SJCRH30 (cell line): ENCODE data around the gene EPHA6. TPM values are rescaled to one million over a fixed set of nuclear protein-coding genes. Genes with fewer than 3 reads are reported as not detected.
A peak's percentile ranks its signal among the peaks of the same experiment; 100 is the strongest.

Experiments used
- DNase-seq, 2 experiments: peaks; one replicate each; pipeline ENCODE4 v3.0.0-alpha.2; 2015 to 2020
- H3K27ac ChIP-seq: fragments of 250-450 bp; sonication (Bioruptor Pico); 2 replicates; pipeline ENCODE4 v1.5.1; 2020; ENCODE audit warnings: mild to moderate bottlenecking, moderate library complexity
- H3K27me3 ChIP-seq: fragments of 250-450 bp; sonication (Bioruptor Pico); 2 replicates; pipeline ENCODE4 v1.5.1; 2020; ENCODE audit warnings: mild to moderate bottlenecking, moderate library complexity
- H3K36me3 ChIP-seq: fragments of 250-450 bp; sonication (Bioruptor Pico); 2 replicates; pipeline ENCODE4 v1.5.1; 2020; ENCODE audit warnings: mild to moderate bottlenecking, moderate library complexity
- H3K4me1 ChIP-seq: fragments of 250-450 bp; sonication (Bioruptor Pico); 2 replicates; pipeline ENCODE4 v1.5.1; 2020; ENCODE audit warnings: mild to moderate bottlenecking, moderate library complexity
- H3K4me3 ChIP-seq: fragments of 250-450 bp; sonication (Bioruptor Pico); 2 replicates; pipeline ENCODE4 v1.5.1; 2020; ENCODE audit warnings: mild to moderate bottlenecking, moderate library complexity
- H3K9me3 ChIP-seq: fragments of 250-450 bp; sonication (Bioruptor Pico); replicated peaks from 2 replicates; pipeline ENCODE4 v1.5.1; 2020; ENCODE audit warnings: mild to moderate bottlenecking, moderate library complexity
- total RNA-seq: library from RNA; depleted of rRNA; stranded (reverse); fragments of >200 nt; shearing (Covaris generic); gene quantifications from 2 replicates; pipeline ENCODE4 v1.2.3, GENCODE V29; 2014

The EPHA6 gene
- total RNA-seq, 1 experiment from 2014 or later = not detected

- Histone ChIP-seq H3K4me1 (no peaks in the 10 kb centered on the region), H3K27me3 (no peaks in the 10 kb centered on the region), H3K9me3 (no peaks in the 10 kb centered on the region), H3K36me3 (no peaks in the 10 kb centered on the region), H3K27ac (no peak overlapping the region), H3K4me3 (no peak overlapping the region)
- no peak for DNase-seq
Measured at GRCh38 chr3:97125902-97126499, 311.6 kb downstream of the EPHA6 start.

GRCh38 chr3:97131476-97131875, 317.1 kb downstream of the EPHA6 start:
- H3K27ac ChIP-seq = no peak overlapping the region
- no peaks in the 10 kb centered on the region for H3K4me1 ChIP-seq
- H3K4me3 ChIP-seq = no peak overlapping the region
- peak in 1 of 2 experiments; percentile 17 for DNase-seq
- no peaks in the 10 kb centered on the region for H3K9me3 ChIP-seq
- no peaks in the 10 kb centered on the region for H3K27me3 ChIP-seq
- H3K36me3 ChIP-seq = no peaks in the 10 kb centered on the region

- no peaks in the 10 kb centered on the region for H3K36me3 ChIP-seq
- no peaks in the 10 kb centered on the region for H3K4me1 ChIP-seq
- H3K27me3 ChIP-seq = no peaks in the 10 kb centered on the region
- no peaks in the 10 kb centered on the region for H3K9me3 ChIP-seq
- no peak overlapping the region for H3K4me3 ChIP-seq
- DNase-seq = peak; percentile 12 to 39
- no peak overlapping the region for H3K27ac ChIP-seq
Measured at GRCh38 chr3:97138914-97139541, 324.6 kb downstream of the EPHA6 start.

- Histone ChIP-seq H3K4me3 (no peak overlapping the region), H3K9me3 (no peaks in the 10 kb centered on the region), H3K4me1 (no peaks in the 10 kb centered on the region), H3K27me3 (no peaks in the 10 kb centered on the region), H3K36me3 (no peaks in the 10 kb centered on the region), H3K27ac (no peak overlapping the region)
- no peak for DNase-seq
Measured at GRCh38 chr3:97148931-97149330, 334.5 kb downstream of the EPHA6 start.

- DNase-seq = no peak
- no peak overlapping the region for H3K4me3 ChIP-seq
- no peaks in the 10 kb centered on the region for H3K27me3 ChIP-seq
- no peak overlapping the region for H3K27ac ChIP-seq
- no peaks in the 10 kb centered on the region for H3K4me1 ChIP-seq
- H3K36me3 ChIP-seq = no peaks in the 10 kb centered on the region
- H3K9me3 ChIP-seq = no peaks in the 10 kb centered on the region
Measured at GRCh38 chr3:97161169-97161568, 346.8 kb downstream of the EPHA6 start.

- H3K27ac ChIP-seq = no peak overlapping the region
Measured at GRCh38 chr3:97177242-97177641, 362.8 kb downstream of the EPHA6 start.

GRCh38 chr3:97181704-97182103, 367.3 kb downstream of the EPHA6 start:
- Histone ChIP-seq H3K27ac (no peak overlapping the region), H3K36me3 (no peaks in the 10 kb centered on the region), H3K27me3 (no peaks in the 10 kb centered on the region), H3K4me1 (no peaks in the 10 kb centered on the region), H3K9me3 (no peaks in the 10 kb centered on the region), H3K4me3 (no peak overlapping the region)
- DNase-seq = no peak

More at GRCh38 chr3:97177242-97177641, 362.8 kb downstream of the EPHA6 start:
- no peaks in the 10 kb centered on the region for H3K9me3 ChIP-seq
- H3K4me1 ChIP-seq = no peaks in the 10 kb centered on the region
- H3K36me3 ChIP-seq = no peaks in the 10 kb centered on the region
- H3K4me3 ChIP-seq = no peak overlapping the region
- DNase-seq = no peak
- H3K27me3 ChIP-seq = no peaks in the 10 kb centered on the region

GRCh38 chr3:97187771-97188170, 373.4 kb downstream of the EPHA6 start:
- Histone ChIP-seq H3K27ac (no peak overlapping the region), H3K4me3 (no peak overlapping the region), H3K36me3 (no peaks in the 10 kb centered on the region), H3K9me3 (no peaks in the 10 kb centered on the region), H3K4me1 (no peaks in the 10 kb centered on the region), H3K27me3 (no peaks in the 10 kb centered on the region; the same call in 1 of the 2 replicates)
- DNase-seq = no peak

- no peak overlapping the region for H3K4me3 ChIP-seq
- H3K9me3 ChIP-seq = no peaks in the 10 kb centered on the region
- H3K4me1 ChIP-seq = no peaks in the 10 kb centered on the region
- H3K27ac ChIP-seq = no peak overlapping the region
- DNase-seq = no peak
- H3K27me3 ChIP-seq = no peaks in the 10 kb centered on the region; the same call in 1 of the 2 replicates
- no peaks in the 10 kb centered on the region for H3K36me3 ChIP-seq
Measured at GRCh38 chr3:97189835-97190234, 375.4 kb downstream of the EPHA6 start.

GRCh38 chr3:97197083-97197482, 382.7 kb downstream of the EPHA6 start:
- no peak for DNase-seq
- no peaks in the 10 kb centered on the region for H3K4me1 ChIP-seq
- no peaks in the 10 kb centered on the region for H3K36me3 ChIP-seq
- no peaks in the 10 kb centered on the region for H3K9me3 ChIP-seq
- no peak overlapping the region for H3K27ac ChIP-seq
- no peaks in the 10 kb centered on the region for H3K27me3 ChIP-seq
- no peak overlapping the region for H3K4me3 ChIP-seq

- Histone ChIP-seq H3K36me3 (no peaks in the 10 kb centered on the region), H3K9me3 (no peaks in the 10 kb centered on the region), H3K4me1 (no peaks in the 10 kb centered on the region), H3K27ac (no peak overlapping the region), H3K4me3 (no peak overlapping the region), H3K27me3 (no peaks in the 10 kb centered on the region)
- DNase-seq = no peak
Measured at GRCh38 chr3:97197830-97198229, 383.4 kb downstream of the EPHA6 start.

- no peak overlapping the region for H3K27ac ChIP-seq
- H3K27me3 ChIP-seq = no peaks in the 10 kb centered on the region
- H3K4me3 ChIP-seq = no peak overlapping the region
- no peaks in the 10 kb centered on the region for H3K4me1 ChIP-seq
- H3K36me3 ChIP-seq = no peaks in the 10 kb centered on the region
- H3K9me3 ChIP-seq = no peaks in the 10 kb centered on the region
- DNase-seq = no peak
Measured at GRCh38 chr3:97200387-97200786, 386.0 kb downstream of the EPHA6 start.

GRCh38 chr3:97201814-97202213, 387.4 kb downstream of the EPHA6 start:
- Histone ChIP-seq H3K9me3 (no peaks in the 10 kb centered on the region), H3K27ac (no peak overlapping the region), H3K36me3 (no peaks in the 10 kb centered on the region), H3K4me3 (no peak overlapping the region), H3K4me1 (no peaks in the 10 kb centered on the region), H3K27me3 (no peaks in the 10 kb centered on the region)
- no peak for DNase-seq

GRCh38 chr3:97228966-97229365, 414.6 kb downstream of the EPHA6 start:
- DNase-seq = no peak
- no peaks in the 10 kb centered on the region for H3K36me3 ChIP-seq
- H3K27ac ChIP-seq = no peak overlapping the region
- no peak overlapping the region for H3K4me3 ChIP-seq
- H3K4me1 ChIP-seq = no peaks in the 10 kb centered on the region
- no peaks in the 10 kb centered on the region for H3K27me3 ChIP-seq
- H3K9me3 ChIP-seq = no peaks in the 10 kb centered on the region

GRCh38 chr3:97230486-97230885, 416.1 kb downstream of the EPHA6 start:
- Histone ChIP-seq H3K36me3 (no peaks in the 10 kb centered on the region), H3K27me3 (no peaks in the 10 kb centered on the region), H3K4me1 (no peaks in the 10 kb centered on the region), H3K4me3 (no peak overlapping the region), H3K27ac (no peak overlapping the region), H3K9me3 (no peaks in the 10 kb centered on the region)
- DNase-seq = no peak
